Suppressor macrophage (primary cell): Measurements from ENCODE around the gene NARF.
"Not testable (repeated sequence)": the region's sequence is repeated elsewhere in the genome, so short reads cannot be mapped to it uniquely, and the experiment has no call there.

ENCODE experiments used
- DNase-seq, 4 experiments: peaks; one replicate each; pipeline ENCODE4 v3.0.0-alpha.2; 2020 to 2022

Gene NARF

GRCh38 chr17:82503094-82503727 lies 44.7 kb downstream of the NARF start:
- DNase-seq, result no peak

- DNase-seq, result no peak
Measured at GRCh38 chr17:82503728-82504308, 45.3 kb downstream of the NARF start.

GRCh38 chr17:82505296-82505695 lies 46.8 kb downstream of the NARF start:
- DNase-seq, result no peak

GRCh38 chr17:82506402-82506801 lies 47.9 kb downstream of the NARF start:
- DNase-seq, result not testable (repeated sequence)

- no peak for DNase-seq
Measured at GRCh38 chr17:82507631-82508175, 49.2 kb downstream of the NARF start.

- DNase-seq, result not testable (repeated sequence)
Measured at GRCh38 chr17:82511642-82512041, 53.1 kb downstream of the NARF start.

- not testable (repeated sequence) for DNase-seq
Measured at GRCh38 chr17:82513864-82514263, 55.3 kb downstream of the NARF start.

- no peak for DNase-seq
Measured at GRCh38 chr17:82517230-82517865, 58.8 kb downstream of the NARF start.

GRCh38 chr17:82518826-82519810 lies 60.6 kb downstream of the NARF start, which contains the start of gene FOXK2:
Gene FOXK2, plus strand, starts transcription at chr17:82519732. Its CDS starts 157 bp downstream, at chr17:82519889.
- DNase-seq, result peak; percentile 97 to 98 (median 98)

- peak in 3 of 4 experiments; percentile 42 to 70 (median 60) for DNase-seq
Measured at GRCh38 chr17:82519971-82520903, 61.7 kb downstream of the NARF start.

- DNase-seq, result no peak
Measured at GRCh38 chr17:82524540-82524939, 66.0 kb downstream of the NARF start.

- no peak for DNase-seq
Measured at GRCh38 chr17:82525712-82526111, 67.2 kb downstream of the NARF start.

GRCh38 chr17:82527898-82528297 lies 69.4 kb downstream of the NARF start:
- DNase-seq, result no peak

GRCh38 chr17:82528484-82529265 lies 70.1 kb downstream of the NARF start:
- peak; percentile 62 to 76 (median 72) for DNase-seq

- DNase-seq, result no peak
Measured at GRCh38 chr17:82529914-82530300, 71.4 kb downstream of the NARF start.

- DNase-seq, result peak in 1 of 4 experiments; percentile 50
Measured at GRCh38 chr17:82531431-82531881, 72.9 kb downstream of the NARF start.

- DNase-seq, result peak in 1 of 4 experiments; percentile 39
Measured at GRCh38 chr17:82534401-82534812, 75.9 kb downstream of the NARF start.

GRCh38 chr17:82536512-82537201 lies 78.1 kb downstream of the NARF start:
- peak in 1 of 4 experiments; percentile 31 for DNase-seq

- DNase-seq, result peak in 1 of 4 experiments; percentile 64
Measured at GRCh38 chr17:82537228-82537627, 78.7 kb downstream of the NARF start.
